ENCODE measurements around the gene CCDC137.

DNA sequence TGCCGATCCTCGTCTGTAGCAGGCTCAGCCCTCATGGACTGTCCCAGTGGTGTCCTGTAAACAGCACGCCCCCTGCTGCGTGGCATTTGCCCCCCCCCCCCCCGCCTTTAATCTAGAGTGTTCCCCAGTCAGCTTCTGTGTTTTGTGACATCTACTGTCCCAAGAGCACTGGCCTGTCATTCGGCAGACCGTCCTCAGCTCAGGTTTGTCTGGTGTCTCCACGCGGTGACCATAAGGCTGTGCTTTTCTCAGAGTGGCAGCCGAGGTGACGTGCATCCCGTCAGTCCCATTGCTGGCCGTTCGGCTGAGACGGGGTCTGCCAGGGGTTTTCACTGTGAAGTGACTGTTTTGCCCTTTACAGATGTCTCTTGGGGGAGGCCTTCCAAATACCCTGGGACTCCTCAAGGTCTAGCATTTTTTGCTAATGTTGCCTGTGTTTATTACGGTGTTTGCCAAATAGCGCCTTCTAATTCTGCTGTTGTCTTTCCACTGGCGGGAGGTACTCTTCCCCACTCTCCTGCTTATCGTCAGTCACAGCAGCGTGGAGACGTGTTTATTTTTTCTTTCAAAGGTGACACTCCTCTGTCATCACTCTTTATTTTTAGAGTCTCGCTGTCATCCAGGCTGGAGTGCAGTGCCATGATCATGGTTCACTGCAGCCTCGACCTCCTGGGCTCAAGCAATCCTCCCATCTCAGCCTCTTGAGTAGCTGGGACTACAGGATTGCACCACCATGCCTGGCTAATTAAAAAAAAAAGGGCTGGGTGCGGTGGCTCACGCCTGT, 30.9 kb downstream of the CCDC137 start:
- TF ChIP-seq POLR2A (IDR thresholded peaks at IDR 0.05) (no peak), POLR2AphosphoS5 (IDR thresholded peaks at IDR 0.05) (no peak), EP300 (IDR thresholded peaks at IDR 0.05) (no peak)
- TF ChIP-seq, protein P1, sequence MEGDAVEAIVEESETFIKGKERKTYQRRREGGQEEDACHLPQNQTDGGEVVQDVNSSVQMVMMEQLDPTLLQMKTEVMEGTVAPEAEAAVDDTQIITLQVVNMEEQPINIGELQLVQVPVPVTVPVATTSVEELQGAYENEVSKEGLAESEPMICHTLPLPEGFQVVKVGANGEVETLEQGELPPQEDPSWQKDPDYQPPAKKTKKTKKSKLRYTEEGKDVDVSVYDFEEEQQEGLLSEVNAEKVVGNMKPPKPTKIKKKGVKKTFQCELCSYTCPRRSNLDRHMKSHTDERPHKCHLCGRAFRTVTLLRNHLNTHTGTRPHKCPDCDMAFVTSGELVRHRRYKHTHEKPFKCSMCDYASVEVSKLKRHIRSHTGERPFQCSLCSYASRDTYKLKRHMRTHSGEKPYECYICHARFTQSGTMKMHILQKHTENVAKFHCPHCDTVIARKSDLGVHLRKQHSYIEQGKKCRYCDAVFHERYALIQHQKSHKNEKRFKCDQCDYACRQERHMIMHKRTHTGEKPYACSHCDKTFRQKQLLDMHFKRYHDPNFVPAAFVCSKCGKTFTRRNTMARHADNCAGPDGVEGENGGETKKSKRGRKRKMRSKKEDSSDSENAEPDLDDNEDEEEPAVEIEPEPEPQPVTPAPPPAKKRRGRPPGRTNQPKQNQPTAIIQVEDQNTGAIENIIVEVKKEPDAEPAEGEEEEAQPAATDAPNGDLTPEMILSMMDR (IDR thresholded peaks at IDR 0.05): no peak
